Measurements from ENCODE around the gene GRXCR1. TPM values are rescaled to one million over a fixed set of nuclear protein-coding genes. Genes with fewer than 3 reads are reported as not detected.

Gene GRXCR1
- total RNA-seq (not detected), polyA plus RNA-seq (not detected)
- long read RNA-seq, donor 1: 0 reads
- long read RNA-seq, donor 2: 0 reads

DNA sequence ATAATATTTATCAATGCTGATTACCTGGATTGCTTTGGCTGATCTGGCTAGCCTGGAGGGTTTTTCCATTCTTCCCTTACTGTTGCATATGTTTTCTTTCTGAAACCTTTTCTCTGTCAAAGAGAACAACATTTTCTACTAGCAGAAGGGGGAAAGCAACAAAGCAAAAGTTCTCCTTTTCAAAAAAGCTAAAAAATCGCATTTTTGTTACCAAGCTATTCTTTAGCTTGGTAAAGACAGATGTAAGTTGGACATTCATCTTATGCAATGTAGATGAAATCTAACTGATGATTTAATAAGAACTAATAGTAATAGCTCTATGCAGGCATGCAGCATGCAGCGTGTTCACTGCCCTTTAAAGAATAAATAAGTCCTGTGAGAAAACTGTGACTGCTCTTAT lies at the start of gene GRXCR1:
TSS of gene GRXCR1 (plus strand) at position 301 of the 400 bp plus-strand sequence. CDS start 554 bp downstream, outside the sequence.
- Histone ChIP-seq H3K4me3 (no peak within 1 kb of the TSS), H3K9me3 (no peaks in the 10 kb centered on the region), H3K27me3 (ENCODE audit: insufficient read depth in 3 of 3, low read length in 2 of 3) (no peaks in the 10 kb centered on the region), H3K27ac (no peak within 1 kb of the TSS), H3K4me1 (no peaks in the 10 kb centered on the region), H3K36me3 (ENCODE audit: insufficient read depth in 1 of 2, low read depth in 1 of 2) (no peaks in the 10 kb centered on the region)
- ATAC-seq (no peak), DNase-seq (no peak)
- intact Hi-C loops (cut with DNase I): no loop called here
- 80 to 82% (median 81%) methylated on average over 2 of the region's 2 CpGs for WGBS, 3 donors
- TF ChIP-seq, protein P1, sequence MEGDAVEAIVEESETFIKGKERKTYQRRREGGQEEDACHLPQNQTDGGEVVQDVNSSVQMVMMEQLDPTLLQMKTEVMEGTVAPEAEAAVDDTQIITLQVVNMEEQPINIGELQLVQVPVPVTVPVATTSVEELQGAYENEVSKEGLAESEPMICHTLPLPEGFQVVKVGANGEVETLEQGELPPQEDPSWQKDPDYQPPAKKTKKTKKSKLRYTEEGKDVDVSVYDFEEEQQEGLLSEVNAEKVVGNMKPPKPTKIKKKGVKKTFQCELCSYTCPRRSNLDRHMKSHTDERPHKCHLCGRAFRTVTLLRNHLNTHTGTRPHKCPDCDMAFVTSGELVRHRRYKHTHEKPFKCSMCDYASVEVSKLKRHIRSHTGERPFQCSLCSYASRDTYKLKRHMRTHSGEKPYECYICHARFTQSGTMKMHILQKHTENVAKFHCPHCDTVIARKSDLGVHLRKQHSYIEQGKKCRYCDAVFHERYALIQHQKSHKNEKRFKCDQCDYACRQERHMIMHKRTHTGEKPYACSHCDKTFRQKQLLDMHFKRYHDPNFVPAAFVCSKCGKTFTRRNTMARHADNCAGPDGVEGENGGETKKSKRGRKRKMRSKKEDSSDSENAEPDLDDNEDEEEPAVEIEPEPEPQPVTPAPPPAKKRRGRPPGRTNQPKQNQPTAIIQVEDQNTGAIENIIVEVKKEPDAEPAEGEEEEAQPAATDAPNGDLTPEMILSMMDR (IDR thresholded peaks at IDR 0.05): no peak

DNA sequence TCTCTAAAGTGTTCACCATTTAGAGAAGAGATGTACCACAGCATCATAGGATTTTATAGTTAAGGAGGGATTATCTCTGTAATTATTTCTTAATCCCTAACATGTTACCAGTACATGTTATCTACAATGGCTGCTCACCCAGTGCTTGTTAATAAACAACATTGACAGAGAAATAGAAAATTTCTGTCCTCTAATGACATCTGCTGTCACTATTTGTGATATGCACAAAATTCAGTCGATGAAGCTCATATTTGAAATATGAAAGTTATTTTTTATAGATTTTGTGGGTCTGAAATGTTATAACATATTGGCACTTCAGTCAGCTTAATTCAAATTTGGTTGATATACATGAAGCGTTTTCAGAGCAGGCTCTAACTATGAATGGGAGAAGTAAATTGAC lies 48.8 kb upstream of the GRXCR1 start:
- no peaks in the 10 kb centered on the region for H3K27me3 ChIP-seq (ENCODE audit: insufficient read depth in 3 of 3, low read length in 2 of 3)
- no peak overlapping the region for H3K27ac ChIP-seq
- no peaks in the 10 kb centered on the region for H3K36me3 ChIP-seq (ENCODE audit: insufficient read depth in 1 of 2, low read depth in 1 of 2)
- H3K4me3 ChIP-seq: no peak overlapping the region
- intact Hi-C loops (cut with DNase I): no loop called here
- H3K4me1 ChIP-seq: no peaks in the 10 kb centered on the region
- no peaks in the 10 kb centered on the region for H3K9me3 ChIP-seq
- TF ChIP-seq, protein P1 (IDR thresholded peaks at IDR 0.05): no peak
- WGBS, 3 donors: 74 to 84% (median 79%) methylated on average over 2 of the region's 2 CpGs
- no peak for ATAC-seq
- DNase-seq: no peak

DNA sequence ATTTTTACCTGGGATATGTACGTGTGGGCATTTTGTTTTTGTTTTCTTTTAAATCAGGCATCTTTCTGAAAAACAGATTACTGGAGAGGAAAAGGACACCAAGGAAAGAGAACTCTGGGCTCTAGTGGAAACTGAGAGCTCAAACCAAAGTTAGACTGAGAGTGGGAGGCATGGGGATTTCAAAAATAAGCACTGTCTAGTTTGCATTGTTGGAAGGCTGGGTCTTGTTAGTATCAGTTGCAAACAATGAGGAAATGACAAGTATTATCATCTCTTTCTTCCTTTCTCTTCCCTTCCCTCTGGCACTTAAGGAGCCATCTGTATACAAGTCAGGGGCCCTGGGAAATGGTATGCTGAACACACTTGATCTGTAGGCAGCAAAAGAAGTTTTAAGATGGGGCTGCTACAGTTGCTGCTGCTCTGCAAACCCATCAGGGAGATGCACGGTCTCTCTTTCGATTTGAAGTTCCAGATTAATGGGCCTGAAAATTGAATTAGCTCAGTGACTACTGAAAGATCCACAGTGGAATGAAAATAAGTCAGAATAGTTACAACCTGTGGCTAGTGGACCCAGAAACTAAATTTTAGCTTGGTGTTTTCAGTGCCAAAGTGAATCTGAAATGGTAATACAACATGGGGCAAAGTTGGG lies 48.0 kb upstream of the GRXCR1 start:
- no peaks in the 10 kb centered on the region for H3K36me3 ChIP-seq (ENCODE audit: insufficient read depth in 1 of 2, low read depth in 1 of 2)
- H3K27ac ChIP-seq: no peak overlapping the region
- H3K27me3 ChIP-seq (ENCODE audit: insufficient read depth in 3 of 3, low read length in 2 of 3): no peaks in the 10 kb centered on the region
- no peak overlapping the region for H3K4me3 ChIP-seq
- intact Hi-C loops (cut with DNase I): no loop called here
- DNase-seq: no peak
- TF ChIP-seq, protein P1 (IDR thresholded peaks at IDR 0.05): no peak
- no peaks in the 10 kb centered on the region for H3K4me1 ChIP-seq
- WGBS, 3 donors: 41 to 46% (median 44%) methylated on average over 3 of the region's 3 CpGs
- ATAC-seq: no peak
- H3K9me3 ChIP-seq: peaks cover under 1% of the 10 kb centered on the region

DNA sequence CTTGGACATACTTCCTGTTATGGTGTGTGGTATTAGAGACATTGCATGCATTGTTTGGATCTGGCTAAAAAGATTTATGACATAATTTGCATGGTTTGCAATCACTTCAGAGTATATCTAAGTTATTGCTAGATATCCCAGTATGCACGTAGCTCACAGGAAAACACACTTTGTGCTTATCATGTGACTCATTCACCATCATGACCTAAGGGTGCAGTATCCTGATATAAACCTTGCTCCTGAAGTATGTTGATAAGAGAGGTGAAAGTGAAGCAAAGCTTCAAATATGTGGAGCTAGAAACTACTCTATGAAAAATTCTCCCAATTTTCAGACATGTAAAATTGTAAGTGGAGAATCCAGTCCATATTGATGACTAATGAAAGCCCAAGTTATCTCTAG lies 46.9 kb upstream of the GRXCR1 start:
- intact Hi-C loops (cut with DNase I): no loop called here

More for the DNA sequence above, 46.9 kb upstream of the GRXCR1 start:
- no peak overlapping the region for H3K4me3 ChIP-seq
- TF ChIP-seq, protein P1 (IDR thresholded peaks at IDR 0.05): no peak
- 29 to 47% (median 45%) methylated on average over 1 of the region's 1 CpG for WGBS, 3 donors
- ATAC-seq: no peak
- no peak for DNase-seq
- H3K36me3 ChIP-seq (ENCODE audit: insufficient read depth in 1 of 2, low read depth in 1 of 2): no peaks in the 10 kb centered on the region
- peaks cover 7% of the 10 kb centered on the region for H3K9me3 ChIP-seq
- H3K27ac ChIP-seq: no peak overlapping the region
- no peaks in the 10 kb centered on the region for H3K4me1 ChIP-seq
- no peaks in the 10 kb centered on the region for H3K27me3 ChIP-seq (ENCODE audit: insufficient read depth in 3 of 3, low read length in 2 of 3)

Data from psoas muscle (tissue), 8 donors.